ENCODE data around the gene COMP.

COMP gene

DNA sequence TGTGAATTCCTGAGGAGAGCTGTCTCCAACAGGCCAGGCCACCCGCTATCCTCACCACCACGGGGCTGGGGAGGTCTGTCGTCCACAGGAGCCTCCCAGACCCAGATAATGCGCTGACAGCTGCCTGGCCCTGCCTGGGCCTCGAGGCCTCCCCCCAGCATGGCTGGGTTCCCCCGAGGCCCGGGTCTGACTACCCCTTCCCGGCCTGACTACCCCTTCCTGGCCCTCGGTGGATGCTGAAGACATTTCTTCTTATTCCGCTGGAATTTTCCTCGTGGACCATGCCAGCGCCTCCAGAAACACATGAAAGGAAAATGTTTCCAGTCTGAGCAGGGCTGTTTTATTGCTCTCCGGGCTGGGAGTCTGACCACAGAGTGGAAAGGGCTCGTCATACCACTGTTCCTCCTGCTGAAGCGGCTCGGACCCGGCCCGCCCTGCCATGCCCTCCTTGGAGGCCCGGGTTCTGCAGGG, 16.8 kb upstream of the COMP start:
- no peak for DNase-seq (ENCODE audit: low read depth)
- no peak overlapping the region for H3K4me3 ChIP-seq (ENCODE audit: low read depth, low read length)

- no peak for DNase-seq (ENCODE audit: low read depth)
- no peak overlapping the region for H3K4me3 ChIP-seq (ENCODE audit: low read depth, low read length)
These were observed 13.5 kb upstream of the COMP start for GRCh38 chr19:18804643-18805042.

DNA sequence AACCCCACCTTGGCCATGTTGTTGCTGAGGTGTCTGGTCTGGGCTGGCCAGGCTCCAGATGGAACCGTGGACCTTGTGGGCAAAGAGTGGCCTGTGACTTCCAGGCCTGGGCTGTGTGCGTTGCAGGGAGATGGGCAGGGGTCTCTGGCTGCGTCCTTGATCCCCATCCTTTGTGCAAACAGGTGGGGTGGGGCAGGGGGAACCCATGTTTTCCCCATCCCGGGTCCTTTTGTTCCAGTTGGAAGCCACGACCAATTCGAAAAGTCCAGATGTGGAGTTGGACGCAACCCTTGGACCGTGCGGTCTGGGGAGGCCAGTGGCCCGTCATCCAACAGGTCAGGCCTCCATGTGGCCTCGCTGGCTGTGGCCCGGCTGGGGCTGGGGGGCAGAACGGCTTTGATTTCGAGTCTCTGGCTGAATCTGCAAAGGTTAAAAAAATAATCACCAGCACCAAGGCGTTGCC, 13.1 kb upstream of the COMP start:
- DNase-seq (ENCODE audit: low read depth): no peak

DNA sequence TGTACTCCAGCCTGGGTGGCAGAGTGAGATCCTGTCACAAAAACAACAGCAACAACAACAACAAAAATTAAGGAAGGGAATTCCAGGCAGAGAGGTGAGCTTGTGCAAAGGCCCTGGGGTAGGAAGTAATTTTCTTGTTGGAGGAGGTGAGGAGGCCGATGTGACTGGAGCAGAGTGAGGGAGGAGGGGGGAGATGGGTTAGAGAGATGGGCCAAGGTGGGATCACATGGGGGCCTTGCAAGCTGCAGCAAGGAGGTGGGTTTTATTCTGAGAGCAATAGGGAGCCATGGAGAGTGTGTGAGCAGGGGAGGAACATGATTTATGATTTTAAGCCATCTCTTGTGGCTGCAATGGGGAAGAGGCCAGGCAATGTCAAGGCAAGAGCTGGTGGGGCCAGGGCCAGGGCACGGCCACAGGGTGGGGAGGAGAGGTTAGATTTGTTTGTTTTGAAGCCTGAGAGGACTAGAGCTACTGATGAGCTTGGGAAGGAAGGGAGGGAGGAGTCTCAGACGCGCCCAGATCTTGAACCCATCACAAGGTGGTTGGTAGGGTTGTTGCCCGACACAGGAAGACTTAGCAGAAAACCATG, 12.5 kb upstream of the COMP start:
- no peak for DNase-seq (ENCODE audit: low read depth)
- no peak overlapping the region for H3K4me3 ChIP-seq (ENCODE audit: low read depth, low read length)

More for the DNA sequence above, 13.1 kb upstream of the COMP start:
- H3K4me3 ChIP-seq (ENCODE audit: low read depth, low read length): no peak overlapping the region

DNA sequence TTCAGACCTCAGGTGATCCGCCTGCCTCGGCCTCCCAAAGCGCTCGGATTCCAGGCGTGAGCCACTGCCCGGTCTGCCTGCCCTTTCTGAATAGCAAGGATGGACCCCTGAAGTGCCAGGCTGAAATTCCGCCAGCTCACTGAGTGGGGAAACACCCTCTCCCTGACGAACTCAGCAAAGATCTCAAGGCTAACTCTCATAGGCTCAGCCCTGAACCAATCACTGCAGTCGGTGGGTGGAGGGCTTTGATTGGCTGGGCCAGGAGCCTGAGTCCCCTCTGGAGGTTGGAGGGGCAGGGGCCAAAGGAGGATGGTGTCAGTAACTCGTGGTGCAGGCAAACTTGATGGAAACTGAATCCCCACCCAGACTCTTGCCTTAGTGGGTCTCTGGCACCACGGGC, 11.2 kb upstream of the COMP start:
- H3K4me3 ChIP-seq (ENCODE audit: low read depth, low read length): no peak overlapping the region
- DNase-seq (ENCODE audit: low read depth): no peak

GRCh38 chr19:18800636-18801035, 9.5 kb upstream of the COMP start:
- DNase-seq (ENCODE audit: low read depth): no peak
- no peak overlapping the region for H3K4me3 ChIP-seq (ENCODE audit: low read depth, low read length)

- DNase-seq (ENCODE audit: low read depth): no peak
- no peak overlapping the region for H3K4me3 ChIP-seq (ENCODE audit: low read depth, low read length)
These were observed 9.0 kb upstream of the COMP start for GRCh38 chr19:18800079-18800478.

- DNase-seq (ENCODE audit: low read depth): no peak
- no peak overlapping the region for H3K4me3 ChIP-seq (ENCODE audit: low read depth, low read length)
These were observed 8.4 kb upstream of the COMP start for GRCh38 chr19:18799389-18799970.

DNA sequence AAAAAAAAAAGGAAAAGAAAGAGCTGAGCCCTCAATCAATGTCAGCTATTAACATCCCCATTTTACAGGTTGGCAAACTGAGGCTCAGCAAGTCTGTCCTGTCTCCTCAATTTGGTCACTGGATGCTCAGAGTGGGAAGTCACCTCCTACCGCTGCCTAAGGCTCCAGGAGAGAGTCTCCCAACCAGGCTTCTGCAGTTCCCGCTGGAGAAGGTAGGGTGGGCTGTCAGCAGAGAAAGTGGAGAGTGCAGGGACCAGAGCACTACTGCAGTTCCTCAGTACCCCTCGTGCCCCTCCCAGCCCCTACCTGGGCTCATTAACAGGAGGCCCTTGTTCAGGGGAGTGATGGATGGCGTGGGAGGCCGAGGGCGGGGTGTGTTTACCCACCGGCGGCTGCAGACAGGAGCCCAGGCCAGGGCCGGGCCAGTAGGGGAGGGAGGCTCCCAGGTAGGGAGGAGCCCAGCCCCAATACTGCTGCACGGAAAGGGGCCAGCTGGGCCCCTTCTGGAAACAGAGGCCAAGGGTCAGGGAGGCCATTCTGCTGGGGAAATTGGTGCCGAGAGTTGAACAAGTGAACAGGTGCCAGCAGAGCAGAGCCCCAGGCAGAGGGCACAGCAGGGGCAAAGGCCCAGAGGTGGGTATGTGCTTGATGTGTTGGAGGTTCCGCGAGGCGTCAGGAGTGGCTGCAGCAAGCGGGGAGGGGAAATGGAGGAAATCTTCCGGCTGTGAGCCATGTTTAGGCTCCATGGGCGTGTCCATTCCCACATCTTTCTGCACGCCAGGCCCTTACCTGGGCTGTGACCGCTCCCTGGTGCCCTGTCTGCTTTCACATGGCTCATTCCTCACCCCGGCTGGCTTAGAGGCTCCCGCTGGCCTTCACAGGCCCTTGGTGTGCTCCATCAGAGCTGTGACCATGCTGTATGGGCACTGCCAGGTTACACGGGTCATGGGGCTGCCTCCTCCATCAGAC, 7.6 kb upstream of the COMP start:
- DNase-seq (ENCODE audit: low read depth): no peak
- H3K4me3 ChIP-seq (ENCODE audit: low read depth, low read length): no peak overlapping the region

- no peak overlapping the region for H3K4me3 ChIP-seq (ENCODE audit: low read depth, low read length)
- DNase-seq (ENCODE audit: low read depth): no peak
These were observed 5.1 kb upstream of the COMP start for GRCh38 chr19:18796239-18796638.

DNA sequence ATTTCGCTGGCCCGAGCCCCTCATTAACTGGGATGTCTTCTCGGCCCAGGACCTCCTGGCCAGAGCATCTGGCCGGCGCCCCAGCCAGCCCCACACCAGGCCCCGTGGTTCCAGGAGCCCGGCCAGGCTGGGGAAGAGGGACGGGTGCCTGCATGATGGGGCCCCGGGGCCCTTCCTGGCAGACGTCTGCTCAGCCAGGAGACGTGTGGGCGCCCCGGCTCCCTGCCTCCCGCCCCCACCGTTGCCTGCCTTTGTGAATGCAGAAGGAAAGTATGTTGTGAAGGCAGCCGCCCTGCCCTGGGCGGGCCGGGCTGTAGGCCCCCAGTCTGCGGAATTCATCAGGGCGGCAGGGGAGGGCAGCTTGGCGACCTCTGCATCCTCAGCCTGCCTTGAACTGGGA, 4.4 kb upstream of the COMP start:
- H3K4me3 ChIP-seq (ENCODE audit: low read depth, low read length): no peak overlapping the region
- no peak for DNase-seq (ENCODE audit: low read depth)

DNA sequence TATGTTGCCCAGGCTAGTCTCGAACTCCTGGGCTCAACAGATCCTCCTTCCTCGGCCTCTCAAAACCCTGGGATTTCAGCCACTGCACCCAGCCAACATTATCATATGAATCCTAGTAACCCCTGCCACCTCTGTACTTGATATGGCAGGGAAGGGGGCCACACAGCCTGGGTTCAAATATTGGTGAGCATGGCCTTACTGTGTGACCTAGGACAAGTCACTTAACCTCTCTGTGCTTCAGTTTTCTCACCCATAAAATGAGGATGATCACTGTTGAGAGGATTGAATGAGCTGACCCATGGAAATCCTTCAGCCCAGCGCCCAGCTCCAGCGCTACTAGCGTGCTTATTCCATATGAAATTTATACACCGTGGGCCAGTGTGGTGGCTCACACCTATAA, 3.6 kb upstream of the COMP start:
- H3K4me3 ChIP-seq (ENCODE audit: low read depth, low read length): no peak overlapping the region
- DNase-seq (ENCODE audit: low read depth): no peak

DNA sequence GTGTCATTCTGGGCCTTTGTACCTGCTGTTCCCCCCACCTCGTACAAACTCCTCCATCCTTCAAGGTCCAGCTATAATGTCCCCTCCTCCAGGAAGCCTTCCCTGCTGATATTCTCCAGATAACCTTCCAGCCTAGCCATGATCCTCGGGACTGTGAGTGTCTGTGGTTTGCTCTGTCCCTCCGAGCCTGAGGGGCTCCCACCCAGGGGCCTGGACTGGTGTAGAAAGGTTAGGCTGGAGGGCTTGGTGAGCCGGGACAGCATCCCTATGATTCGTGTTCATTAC, 2.9 kb upstream of the COMP start:
- no peak for DNase-seq (ENCODE audit: low read depth)
- no peak overlapping the region for H3K4me3 ChIP-seq (ENCODE audit: low read depth, low read length)

DNA sequence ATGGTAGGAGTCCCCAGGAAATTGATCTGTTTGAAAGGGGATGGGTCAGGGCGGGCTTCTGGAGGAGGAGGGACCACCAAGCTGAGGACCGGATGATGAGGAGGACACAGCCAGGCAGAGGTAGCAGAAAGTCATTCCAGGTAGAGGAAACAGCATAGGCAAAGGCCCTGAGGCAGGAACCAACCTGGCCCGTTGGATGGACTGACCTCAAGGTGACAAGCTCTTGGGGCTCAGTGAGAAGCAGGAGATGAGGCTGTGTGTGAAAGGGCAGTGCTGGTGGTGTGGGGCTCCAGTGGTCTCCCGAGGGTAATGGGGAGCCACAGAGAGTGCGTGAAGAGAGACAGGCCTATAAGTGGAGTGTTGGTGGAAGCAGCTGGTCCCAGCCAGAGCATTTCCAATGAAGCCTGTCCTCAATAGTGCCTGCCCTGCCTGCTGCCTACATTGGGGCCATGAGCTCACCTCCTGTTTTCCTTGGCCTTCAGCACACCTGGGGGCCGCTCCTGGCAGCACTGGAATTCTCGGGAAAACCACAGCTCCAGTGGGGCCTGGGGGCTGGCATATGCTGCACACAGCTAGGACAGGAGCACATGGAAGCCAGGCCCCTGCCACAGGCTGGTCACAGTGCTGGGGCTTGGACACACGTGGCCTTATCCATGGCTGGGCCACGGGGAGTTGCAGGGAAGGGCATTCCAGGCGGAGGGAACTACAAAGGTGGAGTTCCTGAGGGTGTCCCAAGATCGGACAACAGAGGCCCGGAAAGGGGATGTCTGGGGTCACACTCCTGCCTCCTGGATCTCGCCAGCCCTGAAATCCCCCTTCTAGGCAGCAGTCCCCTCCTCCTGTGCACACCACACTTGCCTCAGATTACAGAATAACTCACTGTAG, 2.3 kb upstream of the COMP start:
- H3K4me3 ChIP-seq (ENCODE audit: low read depth, low read length): no peak overlapping the region
- DNase-seq (ENCODE audit: low read depth): no peak

- H3K4me3 ChIP-seq (ENCODE audit: low read depth, low read length): no peak overlapping the region
- no peak for DNase-seq (ENCODE audit: low read depth)
These were observed 1.6 kb upstream of the COMP start for GRCh38 chr19:18792661-18793060.

- H3K4me3 ChIP-seq (ENCODE audit: low read depth, low read length): no peak overlapping the region
- no peak for DNase-seq (ENCODE audit: low read depth)
These were observed 192 bp upstream of the COMP start for GRCh38 chr19:18791315-18791678.

- H3K4me3 ChIP-seq (ENCODE audit: low read depth, low read length): no peak overlapping the region
- DNase-seq (ENCODE audit: low read depth): no peak
These were observed 1.1 kb downstream of the COMP start for GRCh38 chr19:18789883-18790565.

DNA sequence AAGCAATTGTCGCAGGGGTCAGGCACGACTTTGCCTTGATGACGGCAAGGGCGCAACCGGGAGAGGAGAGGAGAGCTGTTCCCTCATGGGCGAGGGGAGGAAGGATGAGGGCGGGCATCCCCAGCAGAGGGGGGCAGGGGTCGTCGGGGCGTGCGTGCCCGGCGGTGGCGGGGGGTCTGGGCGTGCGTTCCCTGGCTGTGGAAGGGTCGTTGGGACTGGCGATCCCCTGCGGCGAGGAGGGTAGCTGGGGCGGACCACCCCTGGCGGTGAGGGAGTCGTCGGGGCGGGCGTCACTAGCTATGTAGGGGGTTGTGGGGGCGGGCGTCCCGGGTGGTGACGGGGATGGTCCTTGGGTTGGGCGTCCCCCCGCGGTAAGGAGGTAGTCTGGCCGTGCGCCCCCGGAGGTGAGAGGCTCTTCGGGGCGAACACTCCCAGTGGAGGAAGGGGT, 1.7 kb downstream of the COMP start:
- H3K4me3 ChIP-seq (ENCODE audit: low read depth, low read length): no peak overlapping the region
- DNase-seq (ENCODE audit: low read depth): no peak

Measured in skeletal muscle cell (primary cell).